Measurements from ENCODE around the gene RRP8. TPM values are rescaled to one million over a fixed set of nuclear protein-coding genes. Genes with fewer than 3 reads are reported as not detected.
A peak's percentile ranks its signal among the peaks of the same experiment; 100 is the strongest.

The RRP8 gene
- total and polyA plus RNA-seq, 9 of the 15 experiments (the other 6 are each of a cell fraction or from before 2014, with no cell fraction given): 5.7 to 47.3 (median 32.6) TPM

GRCh38 chr11:6612213-6613041 is 9.0 kb upstream of the RRP8 start, which contains the start of gene TAF10 (continued):
- TF ChIP-seq ZNF655 (CRISPR knock-in tag; IDR thresholded peaks at IDR 0.05): no peak
- no peak for TF ChIP-seq HOMEZ (CRISPR knock-in tag; IDR thresholded peaks at IDR 0.05)
- TF ChIP-seq GTF2B (IDR thresholded peaks at IDR 0.05; ENCODE audit: extremely low read depth, insufficient read length): no peak
- no peak for TF ChIP-seq ARNT (IDR thresholded peaks at IDR 0.05)
- peak; percentile 68; the same call in 1 of the 2 replicates for TF ChIP-seq THRB (CRISPR knock-in tag; conservative IDR thresholded peaks at IDR 0.05)
- no peak for TF ChIP-seq NR1H2 (CRISPR knock-in tag; IDR thresholded peaks at IDR 0.05)
- no peak for TF ChIP-seq PRMT5 (CRISPR knock-in tag; IDR thresholded peaks at IDR 0.05)
- no peak for TF ChIP-seq HNRNPL (IDR thresholded peaks at IDR 0.05; ENCODE audit: low read depth, low read length)
- no peak for TF ChIP-seq SAFB (IDR thresholded peaks at IDR 0.05; ENCODE audit: borderline replicate concordance, low read depth, low read length)
- TF ChIP-seq MYNN (IDR thresholded peaks at IDR 0.05): peak; percentile 37; the same call in 1 of the 2 replicates
- TF ChIP-seq MYNN (CRISPR knock-in tag; IDR thresholded peaks at IDR 0.05): no peak
- no peak for TF ChIP-seq LEF1 (IDR thresholded peaks at IDR 0.05)
- no peak for TF ChIP-seq CCAR2 (IDR thresholded peaks at IDR 0.05; ENCODE audit: low read depth, low read length)
- TF ChIP-seq ZNF79 (CRISPR knock-in tag; IDR thresholded peaks at IDR 0.05; ENCODE audit: low read depth): no peak
- TF ChIP-seq ZNF436 (CRISPR knock-in tag; IDR thresholded peaks at IDR 0.05): no peak
- no peak for TF ChIP-seq RBBP5 (IDR thresholded peaks at IDR 0.05; ENCODE audit: borderline replicate concordance, insufficient read depth, low read length, poor library complexity, severe bottlenecking)
- peak; percentile 33; the same call in 1 of the 2 replicates for TF ChIP-seq RB1 (IDR thresholded peaks at IDR 0.05; ENCODE audit: low read depth)
- TF ChIP-seq ELK1 (CRISPR knock-in tag; IDR thresholded peaks at IDR 0.05): no peak
- peak; percentile 40 for TF ChIP-seq ASH1L (IDR thresholded peaks at IDR 0.05; ENCODE audit: borderline replicate concordance, low read depth, partially characterized antibody)
- no peak for TF ChIP-seq NUFIP1 (IDR thresholded peaks at IDR 0.05; ENCODE audit: partially characterized antibody)
- TF ChIP-seq DNMT1 (IDR thresholded peaks at IDR 0.05): no peak; the same call in 1 of the 2 replicates
- TF ChIP-seq POU5F1 (IDR thresholded peaks at IDR 0.05; ENCODE audit: borderline replicate concordance, low read depth, low read length, partially characterized antibody): no peak
- peak; percentile 59 for TF ChIP-seq HCFC1 (IDR thresholded peaks at IDR 0.05; ENCODE audit: low read depth, low read length)

Data from K562 (cell line).